HG03175 (cell line): Measurements from ENCODE around the gene LRRC49.
"Not testable (repeated sequence)": the region's sequence is repeated elsewhere in the genome, so short reads cannot be mapped to it uniquely, and the experiment has no call there.

Experiments used
- ATAC-seq: cut with Tn5 transposase; IDR thresholded peaks from one replicate; pipeline ENCODE4 v1.9.1; 2021; ENCODE audit warnings: mild to moderate bottlenecking, moderate library complexity; ENCODE audit not compliant: unreplicated experiment

The LRRC49 gene

DNA sequence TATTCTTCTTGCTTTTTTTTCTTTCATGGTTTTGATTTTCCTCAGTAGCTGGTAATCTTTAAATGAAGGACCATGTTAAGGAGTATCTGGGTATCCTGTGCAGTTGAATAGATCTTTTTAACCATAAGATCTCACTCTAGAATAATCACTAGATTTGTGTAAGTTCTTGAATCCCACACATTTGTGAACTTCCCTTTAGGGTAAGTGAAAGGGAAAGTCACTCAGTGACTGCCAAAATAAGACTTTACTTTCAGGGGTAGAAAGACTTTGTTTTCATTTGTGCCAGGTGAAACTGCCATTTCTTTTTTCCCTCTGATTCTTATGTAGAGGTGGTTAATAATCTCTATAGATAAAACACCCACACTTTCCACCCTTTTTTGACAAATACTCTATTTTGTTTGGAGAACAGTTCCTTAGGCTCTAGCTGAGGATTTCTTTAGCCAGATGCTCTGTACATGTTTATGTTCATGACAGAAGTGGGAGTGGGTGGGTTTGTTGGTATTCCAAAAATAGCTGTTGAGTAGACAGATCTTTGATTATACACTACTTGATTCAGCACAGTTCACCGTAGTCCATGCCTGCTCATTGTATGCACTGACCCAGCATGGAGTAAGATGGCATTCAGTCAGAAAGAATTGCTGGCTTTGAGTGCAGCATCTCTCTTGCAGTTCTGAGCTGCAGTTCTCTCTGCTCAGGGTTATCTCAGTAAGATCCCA, 28.5 kb downstream of the LRRC49 start:
- ATAC-seq = no peak

DNA sequence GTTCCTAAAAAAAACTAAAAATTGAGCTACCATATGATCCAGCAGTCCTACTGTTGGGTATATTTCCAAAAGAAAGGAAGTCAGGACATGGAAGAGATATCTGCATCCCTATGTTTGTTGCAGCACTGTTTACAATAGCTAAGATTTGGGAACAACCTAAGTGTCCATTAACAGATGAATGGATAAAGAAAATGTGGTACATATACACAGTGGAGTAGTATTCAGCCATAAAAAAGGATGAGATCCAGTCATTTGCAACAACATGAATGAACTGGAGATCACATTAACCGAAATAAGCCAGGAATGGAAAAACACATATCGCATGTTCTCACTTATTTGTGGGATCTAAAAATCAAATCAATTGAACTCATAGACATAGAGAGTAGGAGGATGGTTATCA, 29.5 kb downstream of the LRRC49 start:
- no peak for ATAC-seq

DNA sequence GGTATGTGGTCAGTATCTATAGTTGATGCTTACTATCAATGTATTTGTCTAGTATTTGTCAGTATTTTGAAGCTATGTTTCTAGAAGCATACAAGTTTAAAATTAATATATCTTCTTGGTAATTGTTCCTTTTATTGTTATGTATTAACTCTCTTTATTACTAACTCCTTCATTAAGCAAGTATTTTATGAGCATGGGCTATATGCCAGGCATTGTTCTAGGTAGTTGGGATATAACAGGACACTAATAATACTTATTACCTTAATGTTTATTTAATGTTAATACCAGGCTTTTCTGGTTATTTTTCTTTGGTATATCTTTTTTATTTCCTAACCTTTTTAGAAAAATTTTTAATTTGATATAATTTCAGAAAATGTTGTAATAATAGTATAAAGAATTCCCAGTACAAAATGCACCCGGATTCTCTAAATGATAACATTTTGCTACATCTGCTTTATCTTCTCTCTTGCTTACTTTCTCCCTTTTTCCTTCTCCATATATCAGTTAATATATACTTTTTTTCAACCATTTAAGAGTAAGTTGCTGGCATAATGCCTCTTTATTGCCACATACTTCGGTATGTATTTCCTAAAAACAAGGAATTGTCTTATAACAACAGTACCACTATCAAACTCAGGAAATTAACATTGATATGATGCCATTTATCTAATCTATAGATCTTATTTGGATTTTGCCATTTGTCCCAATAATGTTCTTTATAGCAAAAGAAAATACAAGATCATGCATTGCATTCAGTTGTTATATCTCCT, 30.9 kb downstream of the LRRC49 start:
- no peak for ATAC-seq

DNA sequence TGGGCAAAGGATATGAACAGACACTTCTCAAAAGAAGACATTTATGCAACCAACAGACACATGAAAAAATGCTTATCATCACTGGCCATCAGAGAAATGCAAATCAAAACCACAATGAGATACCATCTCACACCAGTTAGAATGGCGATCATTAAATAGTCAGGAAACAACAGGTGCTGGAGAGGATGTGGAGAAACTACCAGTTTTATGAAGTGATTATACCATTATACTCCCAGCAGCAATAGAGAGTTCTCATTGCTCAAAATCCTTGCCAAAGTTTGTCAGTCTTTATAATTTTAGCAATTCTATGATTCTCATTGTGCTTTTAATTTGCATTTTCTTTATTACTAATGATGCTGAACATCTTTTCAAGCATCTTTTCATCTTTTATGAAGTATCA, 34.3 kb downstream of the LRRC49 start:
- ATAC-seq = not testable (repeated sequence)

DNA sequence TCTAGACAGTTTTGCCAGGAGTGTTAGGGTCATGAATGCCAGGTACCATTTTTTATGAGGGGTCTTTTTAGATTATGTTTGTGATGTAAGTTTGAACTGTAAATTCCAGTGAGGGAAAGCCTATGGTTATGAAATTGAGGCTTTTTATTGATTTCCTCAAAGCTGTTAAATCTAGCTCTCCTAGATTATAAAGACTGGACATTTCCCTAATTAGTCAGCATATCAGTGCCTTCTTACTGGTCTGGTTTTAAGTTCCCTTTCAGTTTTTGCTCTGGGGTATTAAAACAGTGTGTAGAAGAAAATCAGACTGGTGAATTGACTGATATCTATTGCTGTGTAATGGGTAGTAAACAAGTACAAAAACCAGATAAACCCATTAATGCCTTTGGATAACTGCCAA, 39.2 kb downstream of the LRRC49 start:
- no peak for ATAC-seq

DNA sequence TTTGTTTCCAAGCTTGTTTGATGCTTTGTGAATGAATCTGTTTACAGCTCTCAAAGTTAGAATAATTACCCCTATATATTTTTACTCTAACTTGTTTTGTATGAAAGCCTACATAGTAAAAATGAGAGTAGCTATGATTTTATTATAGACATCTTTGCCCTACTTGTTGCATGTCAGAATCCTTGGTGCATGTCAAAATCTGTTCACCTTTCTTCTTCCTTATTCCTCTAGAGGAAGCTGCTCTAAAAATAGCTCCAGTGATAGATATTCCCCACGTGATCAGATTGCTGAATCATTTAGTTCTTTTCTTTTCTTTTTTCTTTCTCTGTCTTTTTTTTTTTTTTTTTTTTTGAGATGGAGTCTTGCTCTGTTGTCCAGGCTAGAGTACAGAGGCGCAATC, 39.8 kb downstream of the LRRC49 start:
- no peak for ATAC-seq

DNA sequence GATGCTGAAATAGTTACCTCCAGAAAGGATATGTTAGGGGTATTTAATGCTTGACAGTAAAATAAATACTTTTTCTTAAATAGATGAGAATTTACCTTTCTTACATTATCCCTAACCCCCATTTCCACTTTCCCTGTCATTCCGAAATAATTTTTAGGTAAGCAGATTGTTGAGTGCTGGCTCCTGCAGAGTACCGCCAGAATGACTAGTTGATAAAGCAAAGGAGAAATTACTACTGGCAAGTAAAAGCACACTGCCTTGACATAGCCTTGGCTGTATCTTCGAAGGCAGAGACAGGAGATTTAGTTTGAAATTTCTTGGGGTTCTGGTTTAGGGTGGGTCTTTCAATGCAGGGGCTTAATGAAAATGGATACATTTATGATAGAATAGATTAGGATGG, 40.8 kb downstream of the LRRC49 start:
- ATAC-seq = no peak

DNA sequence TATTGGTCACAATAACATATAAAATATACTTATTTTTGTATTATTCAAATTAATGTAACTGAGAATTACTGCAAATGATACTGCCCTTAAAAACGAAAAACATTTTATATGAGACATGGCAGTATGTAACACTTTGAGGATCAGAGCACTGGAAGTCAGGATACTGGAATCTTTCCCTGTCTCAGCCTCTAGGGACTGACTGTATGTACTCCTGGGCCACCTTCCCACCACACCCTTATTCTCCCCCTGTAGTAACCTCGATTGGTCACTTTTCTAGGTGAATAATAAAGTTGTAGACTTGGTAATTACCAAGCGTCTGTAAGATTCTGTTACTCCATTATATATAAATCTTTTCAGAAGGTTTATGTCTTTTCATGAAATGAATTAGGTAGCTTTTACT, 43.0 kb downstream of the LRRC49 start:
- no peak for ATAC-seq

DNA sequence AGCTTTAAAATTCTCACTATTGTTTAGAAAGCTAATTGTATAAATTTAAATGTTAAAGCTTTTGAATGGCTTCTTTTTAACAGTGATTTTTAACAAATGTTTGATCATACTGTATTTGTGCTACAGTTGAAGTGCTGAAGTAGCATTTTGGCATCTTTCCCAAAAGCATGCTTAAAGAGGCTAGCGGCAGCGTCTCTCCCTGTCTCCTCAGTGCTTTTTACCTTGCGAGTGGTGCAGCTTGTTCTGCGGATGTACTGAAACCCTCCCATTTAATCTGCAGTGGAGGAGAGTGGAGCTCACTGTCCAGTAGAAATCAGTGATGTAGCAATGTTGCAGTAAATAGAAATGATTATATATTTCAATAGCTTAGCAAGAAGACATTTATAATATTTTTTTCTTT, 43.7 kb downstream of the LRRC49 start:
- ATAC-seq = no peak

DNA sequence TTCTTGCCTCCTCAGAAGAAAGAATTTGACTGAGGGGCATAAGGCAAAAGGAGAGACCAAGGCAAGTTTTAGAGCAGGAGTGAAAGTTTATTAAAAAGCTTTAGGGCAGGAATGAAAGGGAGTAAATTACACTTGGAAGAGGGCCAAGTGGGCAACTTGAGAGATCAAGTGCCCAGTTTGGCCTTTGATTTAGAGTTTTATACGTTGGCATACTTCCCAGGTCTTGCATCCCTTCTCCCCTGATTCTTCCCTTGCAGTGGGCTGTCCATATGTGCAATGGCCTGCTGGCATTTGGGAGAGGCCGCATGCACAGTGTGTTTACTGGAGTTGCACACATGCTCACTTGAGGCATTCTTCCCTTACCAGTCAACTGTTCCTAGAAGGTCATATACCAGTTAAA, 50.7 kb downstream of the LRRC49 start:
- not testable (repeated sequence) for ATAC-seq

DNA sequence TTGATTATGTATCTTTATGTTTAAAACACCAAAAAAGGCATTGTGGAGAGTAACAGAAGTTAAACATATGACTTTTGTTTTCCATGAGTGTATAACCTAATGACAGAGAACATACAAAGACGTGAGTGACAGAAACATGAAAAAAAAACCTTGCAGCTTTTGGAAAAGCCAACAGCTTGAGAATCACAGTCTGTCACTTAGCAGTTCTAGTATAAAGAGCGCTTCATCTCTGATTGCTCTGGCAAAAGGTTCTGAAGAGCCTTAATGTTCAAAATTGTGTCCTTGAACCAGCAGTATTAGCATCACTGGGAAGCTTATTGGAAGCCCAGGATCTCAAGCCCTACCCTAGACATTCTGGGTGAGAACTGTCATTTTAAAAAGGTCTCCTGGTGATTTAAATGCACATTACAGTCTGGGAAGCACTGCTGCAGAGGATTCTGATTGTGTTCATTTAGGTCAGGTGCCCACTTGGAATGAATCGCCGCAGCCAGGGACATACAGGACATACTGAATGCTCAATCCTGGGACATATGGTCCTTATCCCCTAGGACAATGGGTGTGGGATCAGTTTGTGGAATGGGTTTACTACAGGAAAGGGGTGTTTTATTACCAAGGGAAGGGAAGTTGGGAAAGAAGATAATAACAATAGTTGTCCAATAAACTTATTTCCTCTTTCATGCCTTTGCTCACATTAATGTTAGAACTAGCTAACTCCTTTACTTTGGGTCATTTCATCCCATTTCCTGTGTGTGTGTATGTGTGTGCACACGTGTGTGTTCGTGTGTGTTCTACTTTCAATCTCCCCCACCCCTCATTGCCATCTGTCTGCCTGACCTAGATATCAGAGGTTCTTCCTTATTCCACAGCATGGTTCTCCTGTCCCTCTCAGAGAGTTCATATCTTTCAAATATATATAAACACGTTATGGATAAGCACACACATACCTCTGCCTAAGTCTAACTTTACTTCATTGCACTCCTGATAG, 55.0 kb downstream of the LRRC49 start:
- ATAC-seq = no peak

DNA sequence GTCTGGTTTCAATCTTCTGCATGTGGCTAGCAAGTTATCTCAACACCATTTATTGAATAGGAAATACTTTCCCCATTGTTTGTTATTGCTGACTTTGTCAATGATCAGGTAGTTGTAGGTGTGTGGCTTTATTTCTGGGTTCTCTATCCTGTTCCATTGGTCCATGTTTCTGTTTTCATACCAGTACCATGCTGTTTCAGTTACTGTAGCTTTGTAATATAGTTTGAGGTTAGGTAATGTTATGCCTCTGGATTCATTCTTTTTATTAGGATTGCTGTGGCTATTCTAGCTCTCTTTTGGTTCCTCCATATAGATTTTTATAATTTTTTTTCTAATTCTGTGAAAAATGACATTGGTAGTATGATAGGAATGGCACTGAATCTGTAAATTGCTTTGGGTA, 58.3 kb downstream of the LRRC49 start:
- ATAC-seq = no peak

DNA sequence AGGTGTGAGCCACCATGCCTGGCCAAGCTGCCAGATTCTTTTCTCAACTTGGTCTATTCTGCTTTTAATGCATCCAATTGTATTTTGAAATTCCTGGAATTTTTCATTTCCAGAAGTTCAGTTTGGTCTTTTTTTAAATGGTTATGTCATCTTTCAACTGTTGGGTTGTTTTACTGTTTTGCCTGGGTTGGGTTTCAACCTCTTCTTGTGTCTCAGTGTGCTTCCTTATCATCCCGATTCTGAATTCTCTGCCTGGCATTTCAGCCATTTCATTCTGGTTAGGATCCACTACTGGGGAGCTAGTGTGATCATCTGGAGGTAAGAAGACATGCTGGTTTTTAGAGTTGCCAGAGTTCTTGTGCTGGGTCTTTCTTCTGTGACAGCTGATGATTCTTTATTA, 61.5 kb downstream of the LRRC49 start:
- no peak for ATAC-seq

DNA sequence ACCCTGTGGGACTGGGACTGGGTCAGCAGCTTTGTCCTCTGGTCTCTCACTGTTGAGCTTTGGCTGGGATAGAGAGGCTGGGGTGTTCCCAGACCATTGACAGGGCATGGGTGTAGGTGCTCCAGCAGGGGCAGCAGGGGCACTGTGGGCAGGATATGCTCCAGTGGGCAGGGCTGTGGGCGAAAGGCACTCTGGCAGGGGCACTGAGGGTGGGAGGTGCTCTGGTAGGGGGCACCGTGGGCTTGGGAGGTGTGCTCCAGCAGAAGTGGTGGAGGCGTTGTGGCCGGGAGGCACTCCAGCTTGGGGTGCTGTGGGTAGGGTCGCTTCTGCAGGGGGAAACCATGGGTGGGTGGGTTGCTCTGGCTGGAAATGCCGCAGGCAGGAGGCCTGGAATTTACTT, 62.1 kb downstream of the LRRC49 start:
- no peak for ATAC-seq

DNA sequence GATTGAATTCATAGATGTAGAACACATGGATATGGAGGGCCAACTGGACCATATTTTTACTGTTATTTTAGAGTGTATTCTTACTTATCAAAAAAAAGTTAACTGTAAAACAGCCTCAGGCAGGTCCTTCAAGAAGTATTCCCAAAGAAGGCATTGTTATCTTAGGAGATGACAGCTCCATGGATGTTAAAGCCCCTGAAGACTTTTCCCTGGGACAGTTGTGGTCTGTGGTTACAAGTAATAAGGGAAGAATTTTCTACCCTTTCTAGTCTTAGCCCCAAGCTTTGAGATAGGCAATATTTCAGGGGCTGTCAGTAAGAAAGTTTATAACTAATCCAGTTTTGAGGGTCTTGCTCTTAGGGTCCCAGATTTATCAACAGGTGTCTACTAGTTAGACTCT, 62.5 kb downstream of the LRRC49 start:
- no peak for ATAC-seq

DNA sequence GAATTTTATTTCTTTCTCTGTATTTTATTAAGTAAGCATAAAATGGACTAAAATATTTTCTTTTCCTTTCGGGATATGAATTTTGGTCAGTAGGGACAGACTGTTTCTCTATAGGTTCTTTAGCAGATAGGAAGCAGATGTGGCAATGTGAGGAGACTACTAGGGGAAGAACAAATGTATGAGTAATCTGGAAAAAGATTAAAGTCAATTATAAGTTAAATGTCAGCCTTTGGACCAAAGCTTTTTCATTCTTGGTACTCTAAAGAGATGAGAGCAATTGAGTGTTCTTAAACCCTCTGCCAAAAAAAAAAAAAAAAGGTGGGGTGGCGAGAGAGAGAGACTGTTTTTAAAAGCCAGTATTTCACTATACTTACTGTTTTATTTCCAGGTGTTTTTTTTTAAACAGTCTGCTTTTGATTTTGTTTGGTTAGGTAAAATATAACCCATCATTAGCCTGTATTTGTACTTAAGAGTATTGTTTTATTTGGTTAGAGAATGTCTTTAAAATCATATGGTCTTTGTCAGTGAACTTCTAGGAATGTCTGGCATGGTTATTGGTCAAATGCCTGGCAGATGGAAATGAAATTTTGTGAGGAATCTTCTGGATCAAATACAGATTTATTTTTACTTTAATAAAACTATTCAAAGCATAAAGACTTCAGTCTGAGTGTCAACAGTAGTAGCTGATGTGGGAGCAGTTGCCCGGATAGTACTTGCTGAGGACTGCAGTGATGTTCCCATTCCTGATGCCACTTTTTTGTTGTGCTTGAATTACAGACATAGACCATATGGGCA, 63.8 kb downstream of the LRRC49 start:
- ATAC-seq = no peak

DNA sequence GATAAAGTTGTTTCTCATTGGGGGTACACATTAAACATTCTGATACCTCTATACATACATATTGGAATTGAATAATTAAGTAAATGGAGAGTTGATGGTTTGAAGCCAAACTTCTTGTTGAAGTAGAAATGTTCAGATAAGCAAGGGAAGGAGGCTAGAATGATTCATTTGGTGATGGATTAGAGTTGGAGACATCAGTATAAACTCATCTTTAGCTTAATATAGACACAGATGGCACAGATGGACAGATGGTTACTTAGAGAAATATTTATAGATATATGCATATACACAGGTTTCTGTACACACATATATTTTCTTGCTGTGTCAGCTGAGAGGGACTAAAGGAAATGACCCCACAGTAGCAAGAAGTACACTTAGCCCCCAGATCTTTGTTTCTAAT, 69.5 kb downstream of the LRRC49 start:
- no peak for ATAC-seq

DNA sequence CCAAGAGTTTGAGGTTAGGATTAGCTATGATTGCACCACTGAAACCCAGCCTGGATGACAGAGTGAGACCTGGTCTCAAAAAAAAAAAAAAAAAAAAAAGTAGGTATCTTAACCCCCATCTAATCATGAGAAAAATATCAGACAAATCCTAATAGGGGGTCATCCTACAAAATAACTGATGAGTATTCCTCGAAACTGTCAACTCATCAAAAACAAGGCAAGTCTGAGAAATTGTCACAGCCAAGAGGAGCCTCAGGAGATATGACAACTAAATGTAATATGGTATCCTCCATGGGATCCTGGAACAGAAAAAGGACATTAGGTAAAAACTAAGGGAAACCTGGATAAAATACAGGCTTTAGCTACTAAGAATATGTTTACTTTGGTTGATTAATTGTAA, 70.6 kb downstream of the LRRC49 start:
- ATAC-seq = no peak

DNA sequence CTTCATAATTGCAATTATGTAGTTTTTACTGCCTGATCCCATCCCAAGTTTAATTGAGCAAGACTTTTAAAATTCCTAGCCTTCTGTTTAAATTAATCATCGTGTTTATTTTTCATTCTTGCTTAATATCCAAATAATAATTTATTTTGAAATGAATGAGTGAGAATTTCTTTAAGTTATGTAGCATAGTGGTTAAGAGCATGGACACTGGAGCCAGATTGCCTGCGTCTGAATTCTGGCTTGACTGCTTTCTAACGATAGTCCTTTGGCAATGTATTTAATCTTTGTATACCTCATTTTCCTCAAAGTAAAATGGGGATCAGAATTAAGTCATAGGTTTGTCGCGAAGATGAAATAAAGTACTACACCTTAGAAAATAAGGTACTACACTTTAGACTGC, 71.4 kb downstream of the LRRC49 start:
- no peak for ATAC-seq

DNA sequence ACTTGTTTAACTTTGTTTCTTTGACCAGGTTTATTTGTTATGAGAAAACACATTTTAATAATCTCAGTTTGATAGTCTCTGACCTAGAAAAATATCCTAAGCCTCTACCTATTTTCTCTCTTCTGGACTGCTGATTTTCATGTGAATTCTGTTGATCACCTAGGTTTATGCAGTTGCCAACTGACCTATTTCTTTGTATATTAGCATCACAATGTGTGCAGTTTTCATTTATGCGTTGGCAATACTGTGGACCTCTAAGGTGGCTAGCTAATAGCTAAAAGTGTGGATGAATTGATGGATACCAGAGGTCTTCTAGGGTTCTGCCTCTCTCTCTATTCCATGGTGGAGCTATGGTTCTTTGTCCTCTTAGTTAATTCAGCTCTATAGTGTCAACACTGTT, 72.1 kb downstream of the LRRC49 start:
- no peak for ATAC-seq

DNA sequence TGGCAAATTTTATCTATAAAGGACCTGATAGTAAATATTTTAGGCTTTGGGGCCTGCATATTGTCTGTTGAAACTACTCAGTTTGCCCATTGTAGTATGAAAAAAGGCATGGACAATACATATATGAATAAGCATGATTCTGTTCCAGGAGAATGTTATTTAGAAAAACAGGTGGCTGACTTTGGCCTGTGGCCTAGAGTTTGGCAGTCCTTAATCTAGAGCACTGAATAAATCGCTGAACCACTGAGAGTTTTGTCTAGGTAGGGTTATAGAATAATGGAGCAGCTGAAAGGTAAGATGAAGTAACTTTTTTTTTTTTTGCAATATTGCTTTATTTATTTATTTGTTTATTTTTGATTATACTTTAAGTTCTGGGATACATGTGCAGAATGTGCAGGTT, 75.0 kb downstream of the LRRC49 start:
- ATAC-seq = no peak
